ENCODE measurements around the gene STPG2. TPM values are rescaled to one million over a fixed set of nuclear protein-coding genes. Genes with fewer than 3 reads are reported as not detected.

STPG2 gene
- total and polyA plus RNA-seq, 2 of the 8 experiments (the other 6 are each of a cell fraction or from before 2014, with no cell fraction given) = 0.03 TPM; not detected in 1

DNA sequence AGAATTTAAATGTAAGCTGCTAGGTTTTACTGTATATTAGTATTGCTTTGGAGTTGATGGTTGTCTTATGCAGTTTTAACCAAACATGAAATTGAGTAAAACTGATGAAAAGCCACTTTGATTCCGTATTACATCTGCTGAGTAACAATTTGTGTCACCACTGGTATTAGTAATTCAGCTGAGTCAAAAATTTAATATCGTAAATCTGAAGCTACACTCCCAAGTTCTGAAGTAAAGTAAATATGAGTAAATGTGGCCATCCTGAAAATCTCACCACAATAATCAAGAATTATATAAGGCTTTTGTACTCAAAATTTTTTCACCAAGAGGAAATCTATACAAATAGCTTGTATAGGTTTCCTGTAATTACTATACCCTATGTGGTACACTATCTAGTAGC lies 142.3 kb downstream of the STPG2 start:
- no peak overlapping the region for H2BK120ac ChIP-seq (replicated peaks; ENCODE audit: low read depth, low read length)
- no peak overlapping the region for H3K9ac ChIP-seq (replicated peaks in 1 of 4; ENCODE audit: extremely low read depth in 1 of 4, low read depth in 3 of 4, low read length in 3 of 4)
- H3K79me2 ChIP-seq (ENCODE audit: control insufficient read depth in 1 of 2, insufficient read depth in 2 of 2, low read length in 2 of 2) = no peaks in the 10 kb centered on the region
- H2BK15ac ChIP-seq (ENCODE audit: low read length) = no peak overlapping the region
- ChIA-PET CTCF (ENCODE audit: partially characterized antibody) (no interaction called here), POLR2A (ENCODE audit: partially characterized antibody) (no interaction called here)
- H3K4me1 ChIP-seq (replicated peaks in 1 of 4; ENCODE audit: control insufficient read depth in 3 of 4, insufficient read depth in 4 of 4, low read length in 3 of 4) = no peaks in the 10 kb centered on the region
- no peak overlapping the region for H4K91ac ChIP-seq (replicated peaks; ENCODE audit: insufficient read length, low read length)
- no peaks in the 10 kb centered on the region for H3K23me2 ChIP-seq (ENCODE audit: low read depth, low read length)
- TF ChIP-seq RFX5 (IDR thresholded peaks at IDR 0.05; ENCODE audit: borderline replicate concordance, low read depth, low read length) = no peak
- no peak for TF ChIP-seq KDM1A (IDR thresholded peaks at IDR 0.05; ENCODE audit: borderline replicate concordance, low read length)
- H2AK5ac ChIP-seq (ENCODE audit: low read depth, low read length) = no peak overlapping the region
- no peak overlapping the region for H3K4me2 ChIP-seq (ENCODE audit: insufficient read depth in 1 of 2, low read depth in 2 of 2, low read length in 2 of 2)
- H4K5ac ChIP-seq (ENCODE audit: insufficient read length, low read depth, low read length) = no peak overlapping the region
- H3K79me1 ChIP-seq (ENCODE audit: low read depth, low read length) = no peaks in the 10 kb centered on the region
- no peak overlapping the region for H3K18ac ChIP-seq (ENCODE audit: extremely low read depth, low read length)
- no peak overlapping the region for H2BK20ac ChIP-seq (ENCODE audit: low read length)
- H3K23ac ChIP-seq (ENCODE audit: insufficient read length) = no peak overlapping the region
- no peak overlapping the region for H2AFZ ChIP-seq (ENCODE audit: low read length)
- no peaks in the 10 kb centered on the region for H3K27me3 ChIP-seq (replicated peaks in 1 of 4; ENCODE audit: control insufficient read depth in 3 of 4, extremely low read depth in 1 of 4, insufficient read depth in 3 of 4, low read length in 3 of 4)
- no peak overlapping the region for H2BK12ac ChIP-seq (ENCODE audit: low read depth, low read length)
- no peak overlapping the region for H3K4me3 ChIP-seq (ENCODE audit: extremely low read depth in 1 of 4, insufficient read depth in 2 of 4, low read depth in 3 of 4, low read length in 4 of 4)
- H4K8ac ChIP-seq (ENCODE audit: extremely low read depth, insufficient read depth, low read length) = no peak overlapping the region
- H3K27ac ChIP-seq (ENCODE audit: low read depth, low read length) = no peak overlapping the region
- WGBS, 2 experiments (ENCODE audit: extremely low coverage in 1 of 2, insufficient coverage in 1 of 2, insufficient read length in 1 of 2, insufficient replicate concordance in 2 of 2, low coverage in 1 of 2, low lambda C conversion rate in 2 of 2, missing lambda C conversion rate in 1 of 2) = 94% methylated on average over 2 of the region's 2 CpGs; no CpG with 5 or more reads in 1 of the 2 experiments
- H3K9me3 ChIP-seq (ENCODE audit: insufficient read depth in 2 of 2, low read depth in 1 of 2, low read length in 1 of 2) = no peaks in the 10 kb centered on the region
- H3K4ac ChIP-seq (replicated peaks; ENCODE audit: insufficient read length, low read depth, low read length) = no peak overlapping the region
- H3K36me3 ChIP-seq (ENCODE audit: control insufficient read depth in 2 of 4, insufficient read depth in 4 of 4, low read length in 3 of 4) = no peaks in the 10 kb centered on the region
- no peak for FAIRE-seq
- no peak for DNase-seq (ENCODE audit: low read depth in 1 of 2, low spot score in 2 of 2)
- H2BK5ac ChIP-seq (ENCODE audit: low read depth, low read length) = no peak overlapping the region
- H4K20me1 ChIP-seq (replicated peaks in 1 of 2; ENCODE audit: control insufficient read depth in 1 of 2, insufficient read depth in 2 of 2, low read length in 2 of 2) = no peaks in the 10 kb centered on the region
- no peak overlapping the region for H3K56ac ChIP-seq (replicated peaks; ENCODE audit: insufficient read length, low read depth, low read length)
- H3K14ac ChIP-seq (ENCODE audit: insufficient read length) = no peak overlapping the region

Data from H1 (cell line).